GM13976 (cell line): ENCODE results near the gene CCDC178.

Experiments used
- DNase-seq: peaks from one replicate; pipeline ENCODE4 v3.0.0; 2012; ENCODE audit warnings: low spot score
- CTCF ChIP-seq: IDR thresholded peaks from 2 replicates; pipeline ENCODE4 v1.5.1; 2012; ENCODE audit warnings: borderline replicate concordance, mild to moderate bottlenecking; ENCODE audit not compliant: insufficient read depth; ENCODE audit errors: extremely low read depth, missing control alignments, control extremely low read depth
- in situ Hi-C: fragments of 300-500 bp; cut with MboI; formaldehyde crosslinking; loops from one replicate; pipeline ENCODE4 v1.12.0; 2022; ENCODE audit warnings: low sequenced_read_pairs, mixed read lengths, inconsistent platforms; ENCODE audit not compliant: unreplicated experiment

The CCDC178 gene

DNA sequence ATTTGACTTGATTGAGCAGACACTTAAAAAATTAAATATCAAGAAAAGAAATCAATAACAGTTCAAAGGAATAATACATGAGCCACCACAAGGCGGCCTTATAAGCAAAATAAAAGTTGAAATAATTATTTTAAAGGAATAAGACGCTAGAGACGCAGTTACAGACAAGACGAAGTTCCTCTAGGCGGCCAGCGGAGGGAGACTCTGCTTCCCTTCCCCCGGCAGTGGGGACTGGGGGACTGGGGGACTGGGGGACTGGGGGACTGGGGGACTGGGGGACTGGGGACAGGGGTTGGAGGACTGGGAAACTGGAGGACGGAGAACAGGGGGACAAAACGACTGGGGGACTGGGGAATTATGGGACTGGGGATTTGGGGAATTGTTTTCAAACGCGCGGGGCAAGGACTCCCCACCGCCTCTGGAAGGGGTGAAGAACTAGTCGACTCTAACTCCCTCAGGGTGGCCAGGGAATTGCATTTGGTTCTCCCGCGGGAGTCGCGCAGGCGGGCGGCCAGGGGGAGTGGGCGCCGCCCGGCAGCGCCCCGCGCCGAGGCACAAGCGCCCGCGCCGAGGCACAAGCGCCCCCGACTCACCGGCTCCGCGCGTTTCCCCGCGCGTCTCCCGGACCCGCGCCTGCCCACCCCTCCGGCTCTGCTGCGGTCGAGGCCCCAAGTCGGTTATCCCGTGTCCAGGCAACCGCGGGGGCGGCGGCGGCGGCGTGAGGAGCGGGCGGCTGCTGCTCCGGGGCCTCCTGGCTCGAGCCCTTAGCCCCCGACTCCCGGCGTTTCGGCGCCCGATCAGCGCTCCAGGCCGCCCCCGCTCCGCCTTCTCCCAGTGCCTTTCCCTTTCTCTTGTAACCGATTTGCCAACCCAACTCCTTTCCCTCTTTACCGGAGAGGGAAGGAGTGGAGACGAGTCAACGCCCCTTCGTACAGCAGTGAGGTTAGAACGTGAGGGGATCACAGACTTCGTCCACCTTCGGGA is at the start of gene CCDC178:
TSS of gene CCDC178 (minus strand) at position 662 of the 984 bp plus-strand sequence. CDS start 28,633 bp downstream, outside the sequence.
- in situ Hi-C loops: no loop called here
- TF ChIP-seq CTCF: peak; percentile 12
- peak; percentile 40 for DNase-seq

DNA sequence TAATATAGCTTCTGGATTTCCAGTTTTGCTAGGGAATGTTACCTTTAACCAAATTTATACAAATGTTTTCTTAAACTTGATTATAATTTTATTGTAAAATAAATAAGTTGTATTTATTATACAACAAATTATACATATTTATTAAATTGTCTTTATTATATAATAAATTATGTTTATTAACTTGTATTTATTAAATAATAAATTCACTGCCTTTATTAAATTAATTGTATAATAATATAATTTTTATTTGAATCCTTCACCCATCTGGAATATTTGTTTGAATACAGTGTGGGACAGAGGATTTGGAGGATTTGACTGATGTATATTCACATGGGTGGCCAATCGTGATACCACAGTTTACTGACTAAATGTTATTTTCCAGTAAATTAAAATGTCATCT is 43.4 kb upstream of the CCDC178 start:
- in situ Hi-C loops: no loop called here
- no peak for DNase-seq
- no peak for TF ChIP-seq CTCF

DNA sequence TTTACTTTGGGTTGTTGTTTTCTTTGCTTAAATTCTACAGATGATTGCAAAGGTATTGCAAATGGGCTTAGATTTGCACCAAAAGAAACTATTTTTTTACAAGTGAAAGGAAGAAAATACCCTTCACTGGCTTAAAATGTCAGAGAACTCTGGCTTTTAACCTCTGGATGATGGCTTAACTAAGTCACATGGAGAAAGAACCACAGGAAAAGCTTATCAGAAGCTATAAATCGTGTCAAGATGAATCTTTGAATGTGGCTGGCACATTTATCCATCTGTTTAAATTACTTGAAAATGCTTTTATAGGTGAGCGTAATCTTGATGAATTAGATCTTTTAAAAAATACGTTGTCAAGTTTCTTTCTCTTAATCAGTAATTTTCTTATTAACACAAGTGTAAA is 32.0 kb upstream of the CCDC178 start:
- no peak for DNase-seq
- no peak for TF ChIP-seq CTCF
- in situ Hi-C loops: no loop called here

- DNase-seq: no peak
- in situ Hi-C loops: no loop called here
- no peak for TF ChIP-seq CTCF
Observed at GRCh38 chr18:33470216-33470615, 29.7 kb upstream of the CCDC178 start.

DNA sequence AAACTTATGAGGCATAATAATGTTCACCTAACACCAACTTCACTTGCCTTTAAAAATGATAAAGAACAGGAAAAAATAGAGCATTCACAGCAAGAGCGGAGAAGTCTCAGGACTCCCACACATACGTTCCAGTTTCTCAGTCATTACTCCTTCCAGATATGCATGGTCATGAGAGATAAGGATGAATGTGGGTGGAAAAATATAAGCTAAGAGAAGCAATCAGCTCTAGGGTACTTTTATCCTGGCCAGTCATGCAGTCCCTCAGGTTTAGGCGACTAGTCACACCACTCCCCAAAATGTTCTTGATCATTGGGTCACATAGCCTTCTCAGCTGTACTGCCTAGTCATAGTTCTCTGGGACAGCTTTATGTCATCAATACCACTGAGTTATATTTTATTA is 29.2 kb upstream of the CCDC178 start:
- no peak for TF ChIP-seq CTCF
- in situ Hi-C loops: no loop called here
- DNase-seq: no peak

- DNase-seq: no peak
- in situ Hi-C loops: no loop called here
- no peak for TF ChIP-seq CTCF
Observed at GRCh38 chr18:33467531-33467930, 27.0 kb upstream of the CCDC178 start.
